CD4-positive, alpha-beta memory T cell (primary cell): ENCODE measurements around the gene RPL22. TPM values are rescaled to one million over a fixed set of nuclear protein-coding genes. Genes with fewer than 3 reads are reported as not detected.

Experiments used
- CTCF ChIA-PET: fragments of 350-600 bp; sonication (Branson Sonifier 250); formaldehyde crosslinking; loops from one replicate; lab custom pipeline; 2021; ENCODE audit warnings: inconsistent platforms; ENCODE audit not compliant: partially characterized antibody; lab: Charles Lee
- POLR2A ChIA-PET: fragments of 350-600 bp; sonication (Branson Sonifier 250); formaldehyde crosslinking; loops from one replicate; lab custom pipeline; 2021; ENCODE audit not compliant: partially characterized antibody; lab: Charles Lee
- DNase-seq, 5 donors: peaks; one replicate each; pipeline versions ENCODE4 v3.0.0 to v3.0.0-alpha.2; 2020 to 2022; ENCODE audit warnings: mixed read lengths in 1 of 5
- H3K27ac ChIP-seq: one replicate; pipeline ENCODE4 v1.7.0; 2013; ENCODE audit warnings: low read depth, low read length
- H3K27me3 ChIP-seq: 2 replicates; pipeline ENCODE4 v1.7.0; 2013; ENCODE audit warnings: mild to moderate bottlenecking, low read length, moderate library complexity; ENCODE audit not compliant: insufficient read depth
- H3K36me3 ChIP-seq: 2 replicates; pipeline ENCODE4 v1.7.0; 2013; ENCODE audit warnings: mild to moderate bottlenecking, low read length, moderate library complexity; ENCODE audit not compliant: insufficient read depth
- H3K4me1 ChIP-seq: 2 replicates; pipeline ENCODE4 v1.7.0; 2013; ENCODE audit warnings: mild to moderate bottlenecking, low read length, moderate library complexity; ENCODE audit not compliant: insufficient read depth
- H3K4me3 ChIP-seq, 2 donors: one replicate each; pipeline ENCODE4 v1.7.0; 2013; ENCODE audit warnings: low read length in 2 of 2, mild to moderate bottlenecking in 1 of 2
- H3K9me3 ChIP-seq, 2 donors: one replicate each; pipeline ENCODE4 v1.7.0; 2013; ENCODE audit warnings: low read length in 2 of 2, control low read depth in 1 of 2; ENCODE audit not compliant: control insufficient read depth in 1 of 2
- H3K27ac Mint-ChIP-seq, 7 donors: one replicate each; pipeline ENCODE4 v1.8.0; 2020 to 2021; ENCODE audit warnings: mixed read lengths in 7 of 7, mild to moderate bottlenecking in 6 of 7, inconsistent platforms in 3 of 7, moderate library complexity in 3 of 7
- H3K27me3 Mint-ChIP-seq, 2 donors: one replicate each; pipeline ENCODE4 v1.8.0; 2020 to 2021; ENCODE audit warnings: mixed read lengths in 2 of 2
- H3K36me3 Mint-ChIP-seq, 2 donors: one replicate each; pipeline ENCODE4 v1.8.0; 2020 to 2021; ENCODE audit warnings: mixed read lengths in 2 of 2, inconsistent platforms in 1 of 2, mild to moderate bottlenecking in 1 of 2
- H3K4me1 Mint-ChIP-seq, 4 donors: one replicate each; pipeline ENCODE4 v1.8.0; 2020 to 2021; ENCODE audit warnings: mixed read lengths in 4 of 4, mild to moderate bottlenecking in 1 of 4
- H3K4me3 Mint-ChIP-seq, 8 donors: one replicate each; pipeline ENCODE4 v1.8.0; 2020 to 2021; ENCODE audit warnings: mixed read lengths in 8 of 8, mild to moderate bottlenecking in 7 of 8, moderate library complexity in 6 of 8, inconsistent platforms in 3 of 8
- H3K9me3 Mint-ChIP-seq, 8 donors: one replicate each; pipeline ENCODE4 v1.8.0; 2020 to 2021; ENCODE audit warnings: mixed read lengths in 8 of 8, mild to moderate bottlenecking in 5 of 8, inconsistent platforms in 3 of 8, moderate library complexity in 1 of 8
- intact Hi-C: fragments of 100-400 bp; cut with micrococcal nuclease; formaldehyde crosslinking; loops from one replicate; pipeline ENCODE4 v1.15.1; 2023
- polyA plus RNA-seq, 2 donors: library from polyadenylated mRNA; unstranded; fragments of 300-500 nt; fragmentation: Illumina TruSeq; gene quantifications; one replicate each; pipeline ENCODE4 v1.2.3, GENCODE V29; 2021
- total RNA-seq, 2 experiments: library from RNA; stranded (reverse); gene quantifications; one replicate each; pipeline ENCODE4 v1.2.3, GENCODE V29; 2021

Gene RPL22
- total and polyA plus RNA-seq, 4 experiments from 2014 or later: 215 to 503 (median 375) TPM

GRCh38 chr1:6233376-6233775, 34.0 kb upstream of the RPL22 start:
- H3K36me3 ChIP-seq: peaks cover 8% of the 10 kb centered on the region
- H3K27ac ChIP-seq: no peak overlapping the region
- H3K27ac Mint-ChIP-seq: peak overlapping the region in 1 of 7 donors; percentile 27
- intact Hi-C loops: no loop called here
- H3K4me1 Mint-ChIP-seq: peaks cover 6 to 16% (median 12%) of the 10 kb centered on the region in 4 donors
- H3K4me1 ChIP-seq: peaks cover 11% of the 10 kb centered on the region
- H3K27me3 Mint-ChIP-seq: no peaks in the 10 kb centered on the region
- DNase-seq: no peak
- H3K4me3 Mint-ChIP-seq: peak overlapping the region in 3 of 8 donors; percentile 32 to 49 (median 42)
- CTCF ChIA-PET: interaction anchor here (0.8 to 1.6 kb wide), 2 partner anchors 11 to 13 kb away, joined by 3 to 4 read pairs; no protein-coding TSS in a partner anchor
- peaks cover 24% of the 10 kb centered on the region in 2 donors for H3K36me3 Mint-ChIP-seq
- POLR2A ChIA-PET: no interaction called here
- H3K27me3 ChIP-seq: no peaks in the 10 kb centered on the region
- H3K9me3 ChIP-seq: no peaks in the 10 kb centered on the region
- H3K4me3 ChIP-seq: no peak overlapping the region
- peaks cover 0 to 3% (median 0%) of the 10 kb centered on the region in 8 donors for H3K9me3 Mint-ChIP-seq

GRCh38 chr1:6225651-6226050, 26.3 kb upstream of the RPL22 start:
- no peaks in the 10 kb centered on the region for H3K9me3 ChIP-seq
- ChIA-PET POLR2A (no interaction called here), CTCF (interaction anchor here (0.6 kb wide), 1 partner anchor 50 kb away, joined by 5 read pairs; no protein-coding TSS in a partner anchor)
- H3K4me3 ChIP-seq: no peak overlapping the region
- H3K4me1 ChIP-seq: no peaks in the 10 kb centered on the region
- H3K9me3 Mint-ChIP-seq: peaks cover 0 to 1% (median 0%) of the 10 kb centered on the region in 8 donors
- no peak for DNase-seq
- peaks cover 0 to 5% (median 2%) of the 10 kb centered on the region in 4 donors for H3K4me1 Mint-ChIP-seq
- H3K36me3 ChIP-seq: peaks cover 30% of the 10 kb centered on the region
- intact Hi-C loops: no loop called here
- no peak overlapping the region for H3K27ac ChIP-seq
- H3K4me3 Mint-ChIP-seq: no peak overlapping the region
- no peak overlapping the region for H3K27ac Mint-ChIP-seq
- H3K27me3 Mint-ChIP-seq: no peaks in the 10 kb centered on the region
- H3K36me3 Mint-ChIP-seq: peaks cover 36 to 53% of the 10 kb centered on the region in 2 donors
- H3K27me3 ChIP-seq: no peaks in the 10 kb centered on the region

DNA sequence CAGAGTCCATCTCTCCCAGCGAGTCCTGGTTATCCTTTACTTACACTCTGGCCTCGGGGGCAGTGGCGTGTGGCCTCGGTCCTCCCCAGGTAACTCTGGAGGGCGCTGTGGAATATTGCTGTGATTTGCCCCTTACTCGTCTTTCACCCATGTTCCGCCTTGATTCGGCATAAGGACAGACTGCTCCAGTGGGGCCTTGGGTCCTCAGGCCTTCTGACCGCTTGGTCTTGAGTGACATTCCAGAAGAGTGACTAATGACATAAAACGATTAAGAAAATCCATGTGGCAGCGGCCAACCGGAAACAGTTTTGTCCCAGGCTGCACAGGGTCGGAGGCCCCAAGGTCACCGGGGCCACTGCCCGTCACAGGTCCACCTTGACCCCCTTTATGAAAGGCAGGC, 25.3 kb upstream of the RPL22 start:
- H3K4me3 Mint-ChIP-seq: no peak overlapping the region
- no peak for DNase-seq
- peaks cover 35 to 52% of the 10 kb centered on the region in 2 donors for H3K36me3 Mint-ChIP-seq
- H3K27me3 ChIP-seq: no peaks in the 10 kb centered on the region
- H3K4me3 ChIP-seq: no peak overlapping the region
- H3K27me3 Mint-ChIP-seq: no peaks in the 10 kb centered on the region
- no peaks in the 10 kb centered on the region for H3K4me1 ChIP-seq
- CTCF ChIA-PET: no interaction called here
- no peak overlapping the region for H3K27ac Mint-ChIP-seq
- H3K9me3 ChIP-seq: no peaks in the 10 kb centered on the region
- POLR2A ChIA-PET: no interaction called here
- no peak overlapping the region for H3K27ac ChIP-seq
- intact Hi-C loops: no loop called here
- H3K4me1 Mint-ChIP-seq: peaks cover 0 to 5% (median 2%) of the 10 kb centered on the region in 4 donors
- H3K36me3 ChIP-seq: peaks cover 30% of the 10 kb centered on the region
- H3K9me3 Mint-ChIP-seq: peaks cover 0 to 1% (median 0%) of the 10 kb centered on the region in 8 donors

GRCh38 chr1:6223617-6224016, 24.2 kb upstream of the RPL22 start:
- H3K4me3 ChIP-seq: no peak overlapping the region
- no peak overlapping the region for H3K27ac ChIP-seq
- DNase-seq: no peak
- no peaks in the 10 kb centered on the region for H3K9me3 ChIP-seq
- no peaks in the 10 kb centered on the region for H3K27me3 ChIP-seq
- H3K4me3 Mint-ChIP-seq: no peak overlapping the region
- peaks cover 0 to 5% (median 2%) of the 10 kb centered on the region in 4 donors for H3K4me1 Mint-ChIP-seq
- peaks cover 30% of the 10 kb centered on the region for H3K36me3 ChIP-seq
- no peaks in the 10 kb centered on the region for H3K4me1 ChIP-seq
- peaks cover 33 to 52% of the 10 kb centered on the region in 2 donors for H3K36me3 Mint-ChIP-seq
- H3K9me3 Mint-ChIP-seq: peaks cover 0 to 1% (median 0%) of the 10 kb centered on the region in 8 donors
- POLR2A ChIA-PET: no interaction called here
- intact Hi-C loops: no loop called here
- H3K27me3 Mint-ChIP-seq: no peaks in the 10 kb centered on the region
- CTCF ChIA-PET: interaction anchor here (1.2 kb wide), 1 partner anchor 43 kb away, joined by 3 read pairs; no protein-coding TSS in a partner anchor
- H3K27ac Mint-ChIP-seq: no peak overlapping the region

DNA sequence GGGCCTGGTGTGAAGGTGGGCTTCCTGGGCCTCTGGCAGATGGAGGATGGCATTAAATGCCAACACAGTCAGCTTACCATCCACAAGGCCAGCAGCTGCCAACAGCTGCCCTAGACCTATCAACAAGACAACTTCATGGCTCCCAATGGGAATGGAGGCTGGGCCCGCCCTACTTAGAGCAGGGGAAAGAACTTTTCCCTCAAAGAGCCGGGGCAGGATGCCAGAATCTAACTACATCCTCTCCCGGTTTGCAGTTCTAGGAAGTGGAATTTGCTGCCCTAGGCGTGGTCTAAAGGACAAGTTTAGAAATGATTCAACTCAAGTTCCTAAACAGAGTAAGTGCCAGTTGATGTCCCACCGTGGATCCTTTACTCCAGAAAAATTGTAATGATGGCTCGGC, 23.2 kb upstream of the RPL22 start:
- H3K4me1 Mint-ChIP-seq: peaks cover 0 to 5% (median 2%) of the 10 kb centered on the region in 4 donors
- Histone ChIP-seq H3K4me1 (no peaks in the 10 kb centered on the region), H3K36me3 (peaks cover 30% of the 10 kb centered on the region), H3K27ac (no peak overlapping the region), H3K9me3 (no peaks in the 10 kb centered on the region), H3K4me3 (no peak overlapping the region), H3K27me3 (no peaks in the 10 kb centered on the region)
- H3K27ac Mint-ChIP-seq: no peak overlapping the region
- no peaks in the 10 kb centered on the region for H3K27me3 Mint-ChIP-seq
- peaks cover 33 to 52% of the 10 kb centered on the region in 2 donors for H3K36me3 Mint-ChIP-seq
- no peak overlapping the region for H3K4me3 Mint-ChIP-seq
- POLR2A ChIA-PET: no interaction called here
- intact Hi-C loops: no loop called here
- H3K9me3 Mint-ChIP-seq: peaks cover 0 to 1% (median 0%) of the 10 kb centered on the region in 8 donors
- no peak for DNase-seq
- CTCF ChIA-PET: no interaction called here

DNA sequence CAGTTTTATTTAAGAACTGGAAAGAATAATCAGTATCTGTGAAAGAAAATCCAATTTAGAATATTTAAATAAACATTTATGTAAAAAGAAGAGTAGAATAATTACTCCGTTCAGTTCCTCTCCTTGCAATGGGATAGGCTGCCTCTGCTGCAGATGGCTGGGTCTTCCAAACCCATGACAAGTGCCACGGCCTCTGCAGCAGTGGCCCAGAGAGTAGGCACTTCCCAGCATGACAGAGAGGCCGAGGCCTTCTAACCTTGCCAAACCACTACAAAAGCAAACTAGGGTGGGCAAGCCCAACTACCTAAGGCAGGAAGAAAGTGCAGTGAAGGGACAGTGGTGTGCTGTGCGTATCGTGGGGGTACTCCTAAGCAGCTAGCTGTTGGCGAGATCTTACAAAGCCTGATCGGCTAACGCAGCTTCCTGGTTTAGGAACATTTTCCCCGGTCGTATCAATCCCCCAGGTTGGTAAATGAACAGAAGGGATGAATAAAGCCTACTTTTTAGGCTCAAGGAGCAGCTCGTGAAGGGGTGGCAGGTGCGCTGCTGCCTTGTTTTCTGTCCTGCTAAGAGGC, 21.9 kb upstream of the RPL22 start:
- intact Hi-C loops: no loop called here
- peaks cover 0 to 2% (median under 1%) of the 10 kb centered on the region in 4 donors for H3K4me1 Mint-ChIP-seq
- Histone ChIP-seq H3K27ac (no peak overlapping the region), H3K27me3 (no peaks in the 10 kb centered on the region), H3K9me3 (no peaks in the 10 kb centered on the region), H3K36me3 (peaks cover 30% of the 10 kb centered on the region), H3K4me3 (no peak overlapping the region), H3K4me1 (no peaks in the 10 kb centered on the region)
- no peak overlapping the region for H3K4me3 Mint-ChIP-seq
- peak overlapping the region in 1 of 7 donors; percentile 53 for H3K27ac Mint-ChIP-seq
- CTCF ChIA-PET: interaction anchor here (1.8 kb wide), 1 partner anchor 17 kb away, joined by 5 read pairs; no protein-coding TSS in a partner anchor
- POLR2A ChIA-PET: no interaction called here
- DNase-seq: no peak
- H3K27me3 Mint-ChIP-seq: no peaks in the 10 kb centered on the region
- peaks cover 0 to 1% (median 0%) of the 10 kb centered on the region in 8 donors for H3K9me3 Mint-ChIP-seq
- H3K36me3 Mint-ChIP-seq: peaks cover 24 to 41% of the 10 kb centered on the region in 2 donors

DNA sequence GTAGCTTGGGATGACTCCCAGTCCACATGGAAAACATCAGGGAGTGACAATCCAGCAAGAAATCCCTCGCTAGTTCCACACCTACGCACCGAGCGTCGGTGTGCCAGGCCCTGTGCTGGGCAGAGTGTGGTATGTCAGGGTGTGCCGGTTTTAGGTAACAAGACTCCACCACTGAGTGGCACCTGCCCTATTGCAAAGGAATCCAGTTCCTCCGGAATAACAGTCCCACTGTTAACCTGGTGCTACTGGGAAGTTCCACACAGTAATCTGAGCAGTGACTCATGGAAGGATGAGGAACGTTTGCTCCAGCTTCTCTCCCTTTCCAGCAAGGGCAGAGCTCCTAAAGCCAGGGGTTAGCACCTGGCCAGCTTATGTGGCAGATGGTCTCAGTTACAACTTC, 20.8 kb upstream of the RPL22 start:
- ChIA-PET POLR2A (no interaction called here), CTCF (interaction anchor here (0.8 to 1.8 kb wide), 3 partner anchors 12 to 27 kb away, joined by 3 to 5 read pairs (median 3); no protein-coding TSS in a partner anchor)
- no peaks in the 10 kb centered on the region for H3K9me3 ChIP-seq
- intact Hi-C loops: no loop called here
- H3K36me3 Mint-ChIP-seq: peaks cover 16 to 30% of the 10 kb centered on the region in 2 donors
- H3K27me3 Mint-ChIP-seq: no peaks in the 10 kb centered on the region
- H3K36me3 ChIP-seq: peaks cover 25% of the 10 kb centered on the region
- peaks cover 0 to 4% (median 3%) of the 10 kb centered on the region in 4 donors for H3K4me1 Mint-ChIP-seq
- no peak overlapping the region for H3K4me3 Mint-ChIP-seq
- no peak for DNase-seq
- H3K9me3 Mint-ChIP-seq: peaks cover 0 to 1% (median 0%) of the 10 kb centered on the region in 8 donors
- H3K27ac Mint-ChIP-seq: no peak overlapping the region
- H3K27me3 ChIP-seq: no peaks in the 10 kb centered on the region
- H3K4me3 ChIP-seq: no peak overlapping the region
- no peak overlapping the region for H3K27ac ChIP-seq
- no peaks in the 10 kb centered on the region for H3K4me1 ChIP-seq
